ENCODE data around the gene CFAP410. TPM values are rescaled to one million over a fixed set of nuclear protein-coding genes. Genes with fewer than 3 reads are reported as not detected.

CFAP410 gene
- total RNA-seq, 2 donors from 2014 or later = 19.8 to 21.4 TPM

DNA sequence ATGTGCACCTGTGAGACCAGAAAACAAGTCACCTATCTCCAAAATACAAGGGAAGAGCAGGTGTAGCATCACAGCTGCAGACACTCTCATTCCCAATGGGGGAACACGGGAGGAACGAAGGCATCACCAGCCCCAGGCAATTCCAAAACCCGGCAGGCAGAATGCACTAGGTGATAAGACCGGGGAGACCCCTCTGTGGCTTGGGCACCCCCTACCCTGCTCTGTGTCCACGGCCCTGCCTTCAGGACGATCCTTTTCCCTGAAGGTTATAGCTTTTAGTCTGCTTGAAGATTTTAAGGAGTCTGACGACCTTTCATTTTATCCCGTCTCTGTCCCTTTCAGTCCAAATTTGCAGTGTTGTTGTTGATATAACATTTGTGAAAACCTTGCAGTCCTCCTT is 33.4 kb upstream of the CFAP410 start:
- H3K4me1 ChIP-seq = no peaks in the 10 kb centered on the region
- TF ChIP-seq, protein P1, sequence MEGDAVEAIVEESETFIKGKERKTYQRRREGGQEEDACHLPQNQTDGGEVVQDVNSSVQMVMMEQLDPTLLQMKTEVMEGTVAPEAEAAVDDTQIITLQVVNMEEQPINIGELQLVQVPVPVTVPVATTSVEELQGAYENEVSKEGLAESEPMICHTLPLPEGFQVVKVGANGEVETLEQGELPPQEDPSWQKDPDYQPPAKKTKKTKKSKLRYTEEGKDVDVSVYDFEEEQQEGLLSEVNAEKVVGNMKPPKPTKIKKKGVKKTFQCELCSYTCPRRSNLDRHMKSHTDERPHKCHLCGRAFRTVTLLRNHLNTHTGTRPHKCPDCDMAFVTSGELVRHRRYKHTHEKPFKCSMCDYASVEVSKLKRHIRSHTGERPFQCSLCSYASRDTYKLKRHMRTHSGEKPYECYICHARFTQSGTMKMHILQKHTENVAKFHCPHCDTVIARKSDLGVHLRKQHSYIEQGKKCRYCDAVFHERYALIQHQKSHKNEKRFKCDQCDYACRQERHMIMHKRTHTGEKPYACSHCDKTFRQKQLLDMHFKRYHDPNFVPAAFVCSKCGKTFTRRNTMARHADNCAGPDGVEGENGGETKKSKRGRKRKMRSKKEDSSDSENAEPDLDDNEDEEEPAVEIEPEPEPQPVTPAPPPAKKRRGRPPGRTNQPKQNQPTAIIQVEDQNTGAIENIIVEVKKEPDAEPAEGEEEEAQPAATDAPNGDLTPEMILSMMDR (IDR thresholded peaks at IDR 0.05) = no peak
- intact Hi-C loops (cut with DNase I) = no loop called here

DNA sequence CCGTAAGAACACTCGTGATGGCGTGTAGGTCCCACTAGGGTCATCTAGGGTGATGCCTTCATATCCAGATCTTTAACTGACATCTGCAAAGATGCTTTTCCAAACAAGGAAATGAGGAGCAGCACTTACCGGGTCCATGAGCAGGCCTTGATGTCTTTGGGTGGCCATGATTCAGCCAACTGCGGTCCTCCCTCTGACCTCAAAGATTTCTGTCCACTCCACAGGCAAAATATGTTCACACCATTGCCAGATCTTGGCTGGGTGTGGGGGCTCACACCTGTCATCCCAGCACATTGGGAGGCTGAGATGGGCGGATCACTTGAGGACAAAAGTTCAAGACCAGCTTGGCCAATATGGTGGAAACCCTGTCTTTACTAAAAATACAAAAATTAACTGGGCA is 32.4 kb upstream of the CFAP410 start:
- no peak overlapping the region for H3K4me3 ChIP-seq
- H3K9me3 ChIP-seq = no peaks in the 10 kb centered on the region
- DNase-seq = no peak
- no peak overlapping the region for H3K27ac ChIP-seq
- no peaks in the 10 kb centered on the region for H3K4me1 ChIP-seq
- H3K36me3 ChIP-seq = no peaks in the 10 kb centered on the region
- intact Hi-C loops (cut with DNase I) = no loop called here
- peaks cover 7% of the 10 kb centered on the region for H3K27me3 ChIP-seq
- no peak overlapping the region for H3K9ac ChIP-seq (ENCODE audit: low read depth in 2 of 2, low read length in 2 of 2)
- TF ChIP-seq, protein P1 (IDR thresholded peaks at IDR 0.05) = no peak

More for the DNA sequence above, 33.4 kb upstream of the CFAP410 start:
- Histone ChIP-seq H3K4me3 (no peak overlapping the region), H3K9me3 (no peaks in the 10 kb centered on the region), H3K27ac (no peak overlapping the region), H3K27me3 (peaks cover 7% of the 10 kb centered on the region), H3K9ac (ENCODE audit: low read depth in 2 of 2, low read length in 2 of 2) (no peak overlapping the region), H3K36me3 (no peaks in the 10 kb centered on the region)
- DNase-seq = no peak

GRCh38 chr21:44370786-44371410 is 31.7 kb upstream of the CFAP410 start:
- no peak overlapping the region for H3K9ac ChIP-seq (ENCODE audit: low read depth in 2 of 2, low read length in 2 of 2)
- H3K4me1 ChIP-seq = no peaks in the 10 kb centered on the region
- peaks cover 7% of the 10 kb centered on the region for H3K27me3 ChIP-seq
- no peaks in the 10 kb centered on the region for H3K36me3 ChIP-seq
- no peaks in the 10 kb centered on the region for H3K9me3 ChIP-seq
- no peak for DNase-seq
- intact Hi-C loops (cut with DNase I) = no loop called here
- H3K4me3 ChIP-seq = no peak overlapping the region
- no peak overlapping the region for H3K27ac ChIP-seq
- TF ChIP-seq, protein P1 (IDR thresholded peaks at IDR 0.05) = no peak

DNA sequence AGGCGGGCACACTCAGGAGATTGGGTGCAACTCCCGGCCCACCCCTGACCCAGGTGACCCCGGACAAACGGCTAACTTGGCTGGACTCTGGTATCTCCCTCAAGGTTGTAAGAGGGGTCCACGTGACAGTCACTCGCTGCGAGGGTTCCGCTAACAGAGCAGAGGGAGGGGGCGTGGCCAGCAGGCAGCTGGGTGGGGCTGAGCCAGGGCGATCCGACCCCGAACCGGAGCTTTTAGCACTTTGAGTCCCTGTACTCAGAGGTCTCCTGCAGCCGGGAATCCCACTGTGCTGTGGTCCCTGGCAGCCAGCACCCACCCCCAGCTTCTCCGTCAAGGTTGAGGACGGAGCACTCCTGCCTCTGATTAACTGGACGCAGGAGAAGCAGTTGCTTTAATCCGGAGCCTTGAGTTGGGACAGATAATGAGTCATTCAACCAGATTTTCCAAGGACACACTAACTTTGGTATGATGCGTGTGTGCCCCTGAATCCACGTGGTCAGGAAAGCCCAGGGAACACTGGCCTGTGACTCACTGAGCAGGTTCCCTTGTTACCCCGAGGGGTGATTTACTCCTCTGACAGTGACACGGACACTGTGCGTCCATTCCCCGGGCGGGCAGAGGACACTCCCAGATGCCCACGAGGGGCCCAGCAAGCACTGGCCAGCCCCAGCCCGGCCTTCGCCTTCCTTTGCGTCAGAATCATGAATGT is 31.0 kb upstream of the CFAP410 start:
- Histone ChIP-seq H3K36me3 (no peaks in the 10 kb centered on the region), H3K9ac (ENCODE audit: low read depth in 2 of 2, low read length in 2 of 2) (no peak overlapping the region), H3K9me3 (no peaks in the 10 kb centered on the region), H3K27ac (no peak overlapping the region), H3K4me1 (no peaks in the 10 kb centered on the region), H3K4me3 (no peak overlapping the region), H3K27me3 (peaks cover 7% of the 10 kb centered on the region)
- TF ChIP-seq, protein P1 (IDR thresholded peaks at IDR 0.05) = no peak
- intact Hi-C loops (cut with DNase I) = no loop called here
- no peak for DNase-seq

GRCh38 chr21:44368711-44369446 is 29.7 kb upstream of the CFAP410 start:
- no peaks in the 10 kb centered on the region for H3K4me1 ChIP-seq
- H3K9me3 ChIP-seq = no peaks in the 10 kb centered on the region
- no peaks in the 10 kb centered on the region for H3K36me3 ChIP-seq
- no peak overlapping the region for H3K27ac ChIP-seq
- H3K9ac ChIP-seq (ENCODE audit: low read depth in 2 of 2, low read length in 2 of 2) = no peak overlapping the region
- intact Hi-C loops (cut with DNase I) = no loop called here
- H3K27me3 ChIP-seq = peaks cover 7% of the 10 kb centered on the region
- TF ChIP-seq, protein P1 (IDR thresholded peaks at IDR 0.05) = no peak
- no peak for DNase-seq
- no peak overlapping the region for H3K4me3 ChIP-seq

Data from colonic mucosa (tissue), 4 donors.